NCI-H1436 (cell line): Measurements from ENCODE around the gene MLN.
A peak's percentile ranks its signal among the peaks of the same experiment; 100 is the strongest.

Source experiments
- DNase-seq: peaks from one replicate; lab custom pipeline; 2025; lab: John Stamatoyannopoulos, UW

Gene MLN

DNA sequence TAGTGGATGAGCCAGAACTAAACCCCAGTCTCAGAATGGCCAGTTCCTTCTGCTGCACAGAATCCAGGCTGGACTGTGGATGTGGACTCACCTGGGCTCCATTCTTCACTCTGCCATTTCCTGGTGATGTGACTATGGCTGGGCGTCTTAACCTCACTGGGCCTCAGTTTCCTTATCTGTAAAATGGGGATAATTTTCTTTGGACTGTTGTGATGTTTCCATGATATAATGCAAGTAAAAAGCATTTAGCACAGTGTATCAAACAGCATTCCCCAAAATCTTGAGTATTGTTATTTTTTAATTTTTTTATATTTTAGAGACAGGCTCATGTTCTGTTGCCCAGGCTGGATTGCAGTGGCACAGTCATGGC lies 51.2 kb downstream of the MLN start:
- no peak for DNase-seq

DNA sequence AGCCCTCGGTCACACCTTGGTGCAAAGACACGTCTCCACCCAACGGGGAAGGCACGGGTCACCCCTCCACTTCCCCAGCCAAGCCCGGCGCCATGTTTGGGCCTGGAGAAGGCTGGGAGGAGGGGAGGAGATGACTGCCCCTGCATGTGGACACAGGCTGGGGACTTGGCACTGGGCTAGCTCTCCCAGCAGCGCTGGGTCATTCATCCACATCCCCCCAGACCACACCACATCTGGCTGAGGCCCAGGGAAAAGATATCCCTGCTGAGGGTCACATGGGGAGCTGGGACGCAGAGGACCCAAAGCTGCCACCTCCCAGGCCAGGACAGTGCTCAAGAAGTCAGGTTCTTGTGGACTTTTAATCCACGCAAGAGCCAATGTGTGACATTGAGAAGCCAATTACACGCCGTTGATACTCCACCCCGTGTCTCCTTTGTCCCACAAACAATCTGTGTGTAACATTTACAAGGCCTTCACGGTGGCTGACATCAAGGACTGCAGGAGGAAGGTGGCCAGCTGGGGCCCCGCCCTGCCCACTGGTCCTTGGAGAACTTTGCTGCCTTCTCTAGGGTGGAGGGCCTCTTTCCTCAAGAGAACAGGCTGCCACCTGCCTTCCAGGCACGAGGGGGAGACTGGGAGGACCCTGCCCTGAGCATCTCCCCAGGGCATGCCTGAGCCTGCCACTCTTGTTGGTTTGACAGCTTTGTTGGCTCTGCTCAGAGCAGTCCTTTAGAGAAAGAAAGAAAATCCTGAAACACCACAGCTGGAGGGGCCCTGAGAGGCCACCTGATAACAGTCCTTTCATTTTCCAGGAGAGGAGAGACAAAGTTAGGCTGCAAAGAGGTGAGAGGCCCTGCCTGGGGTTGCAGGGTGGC lies 51.8 kb downstream of the MLN start:
- DNase-seq = peak; percentile 82

DNA sequence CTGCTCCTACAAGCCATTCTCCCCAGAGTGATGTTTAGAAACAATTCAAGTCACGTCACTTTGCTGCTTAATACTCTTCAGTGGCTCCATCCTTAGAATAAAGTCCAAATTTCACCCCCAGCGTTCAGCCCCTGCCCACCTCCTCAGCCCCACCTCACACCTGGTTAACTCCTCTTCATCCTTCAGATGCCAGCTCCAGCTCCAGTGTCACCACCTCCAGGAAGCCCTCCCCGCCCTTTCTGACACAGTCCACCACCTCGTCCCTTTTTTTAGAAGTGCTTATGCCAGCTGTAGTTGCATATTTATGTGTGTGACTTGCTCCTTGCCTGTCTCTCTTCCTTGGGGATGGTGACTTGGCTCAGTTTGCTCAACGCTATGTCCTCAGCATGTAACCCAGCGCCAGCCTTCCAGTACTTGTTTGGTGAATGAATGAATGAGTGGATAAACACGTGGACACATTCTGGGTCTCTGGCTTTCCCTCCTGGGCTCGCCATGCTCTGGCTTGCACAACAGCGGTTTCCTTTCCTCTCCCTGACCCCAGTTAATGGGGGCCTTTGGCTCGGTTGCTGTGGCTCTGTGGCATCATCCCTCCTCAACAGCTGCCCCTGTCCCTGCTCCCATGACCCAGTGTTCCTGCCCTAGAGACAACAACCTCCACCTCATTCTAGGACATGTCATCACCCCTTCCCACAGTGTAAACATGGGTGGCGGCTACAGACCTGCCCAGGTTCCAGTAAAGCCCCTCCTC lies 53.4 kb downstream of the MLN start:
- DNase-seq = no peak

DNA sequence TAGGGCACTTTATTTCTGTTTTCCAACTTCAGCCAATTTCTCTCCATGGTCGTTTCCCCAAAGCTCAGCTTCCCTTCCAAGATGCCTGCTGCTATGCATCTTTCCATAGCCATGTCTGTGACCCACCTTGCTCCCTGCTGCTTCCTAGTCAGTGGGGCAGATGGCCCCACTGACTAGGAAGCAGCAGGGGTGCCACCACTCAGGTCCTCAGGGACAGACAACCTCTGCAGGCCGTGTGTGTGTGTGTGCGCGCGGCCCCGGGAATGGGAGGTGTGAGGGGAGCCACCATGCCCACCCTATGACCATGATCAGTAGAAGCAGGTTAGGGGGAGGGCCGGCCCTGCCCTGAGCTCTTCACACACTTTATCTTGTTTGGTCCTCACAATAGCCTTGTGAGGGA lies 54.4 kb downstream of the MLN start:
- DNase-seq = no peak

- no peak for DNase-seq
Measured at GRCh38 chr6:33748841-33749240, 55.0 kb downstream of the MLN start.

DNA sequence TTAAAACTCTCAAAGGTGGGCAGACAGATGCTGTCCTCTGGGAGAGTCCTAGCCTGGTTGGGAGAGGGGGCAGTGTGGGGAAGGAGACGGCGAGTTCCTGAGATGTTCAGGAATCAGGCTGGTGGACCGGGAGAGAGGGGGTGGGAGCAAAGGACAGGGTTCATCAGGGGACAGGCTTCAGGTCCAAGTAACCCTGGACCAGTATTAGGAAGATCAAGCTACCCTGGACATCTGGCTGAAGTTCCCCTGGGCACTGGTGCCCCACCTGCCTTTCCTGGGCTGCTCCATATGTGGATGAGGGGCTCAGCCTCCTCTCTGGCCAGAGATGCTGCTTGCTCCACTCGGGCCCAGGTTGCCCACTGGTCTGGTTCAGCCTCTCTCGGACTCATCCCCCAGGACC lies 56.0 kb downstream of the MLN start:
- no peak for DNase-seq

GRCh38 chr6:33746651-33747100 lies 57.1 kb downstream of the MLN start, which contains the start of gene IP6K3:
TSS of gene IP6K3 (minus strand) at chr6:33746905. CDS start at chr6:33735476, 11,429 bp downstream.
- DNase-seq = no peak

GRCh38 chr6:33746036-33746600 lies 57.7 kb downstream of the MLN start:
- no peak for DNase-seq

- no peak for DNase-seq
Measured at GRCh38 chr6:33745548-33745947, 58.3 kb downstream of the MLN start.

- no peak for DNase-seq
Measured at GRCh38 chr6:33744895-33745546, 58.8 kb downstream of the MLN start.
